ENCODE results near the gene ZBTB7C.

Gene ZBTB7C

GRCh38 chr18:48176909-48177308, 232.3 kb downstream of the ZBTB7C start:
- peaks cover 11% of the 10 kb centered on the region for H3K4me1 ChIP-seq (ENCODE audit: insufficient read depth, insufficient read length)
- no peaks in the 10 kb centered on the region for H3K36me3 ChIP-seq (ENCODE audit: insufficient read depth, insufficient read length, low read length)
- no peak for TF ChIP-seq ZNF274 (IDR thresholded peaks at IDR 0.05; ENCODE audit: low read depth, low read length)
- no peak for TF ChIP-seq YY1 (IDR thresholded peaks at IDR 0.05; ENCODE audit: insufficient read depth, insufficient read length)
- no peak for TF ChIP-seq SUZ12 (IDR thresholded peaks at IDR 0.05; ENCODE audit: extremely low read depth, insufficient read depth, insufficient read length)
- no peak overlapping the region for H3K4me3 ChIP-seq (ENCODE audit: insufficient read length, low read depth)
- no peak overlapping the region for H3K9ac ChIP-seq (ENCODE audit: insufficient read length, low read depth)
- DNase-seq (ENCODE audit: low read depth, low spot score), result no peak
- H3K27me3 ChIP-seq (ENCODE audit: insufficient read depth, insufficient read length), result no peaks in the 10 kb centered on the region
- H3K9me3 ChIP-seq (ENCODE audit: insufficient read depth, low read length), result no peaks in the 10 kb centered on the region

- no peaks in the 10 kb centered on the region for H3K9me3 ChIP-seq (ENCODE audit: insufficient read depth, low read length)
- no peak overlapping the region for H3K9ac ChIP-seq (ENCODE audit: insufficient read length, low read depth)
- DNase-seq (ENCODE audit: low read depth, low spot score), result no peak
- H3K4me1 ChIP-seq (ENCODE audit: insufficient read depth, insufficient read length), result peaks cover 5% of the 10 kb centered on the region
- H3K4me3 ChIP-seq (ENCODE audit: insufficient read length, low read depth), result no peak overlapping the region
- no peaks in the 10 kb centered on the region for H3K27me3 ChIP-seq (ENCODE audit: insufficient read depth, insufficient read length)
- H3K36me3 ChIP-seq (ENCODE audit: insufficient read depth, insufficient read length, low read length), result no peaks in the 10 kb centered on the region
- TF ChIP-seq SUZ12 (IDR thresholded peaks at IDR 0.05; ENCODE audit: extremely low read depth, insufficient read depth, insufficient read length), result no peak
- no peak for TF ChIP-seq YY1 (IDR thresholded peaks at IDR 0.05; ENCODE audit: insufficient read depth, insufficient read length)
- no peak for TF ChIP-seq ZNF274 (IDR thresholded peaks at IDR 0.05; ENCODE audit: low read depth, low read length)
Measured at GRCh38 chr18:48173557-48173956, 235.6 kb downstream of the ZBTB7C start.

- H3K36me3 ChIP-seq (ENCODE audit: insufficient read depth, insufficient read length, low read length), result no peaks in the 10 kb centered on the region
- H3K9me3 ChIP-seq (ENCODE audit: insufficient read depth, low read length), result no peaks in the 10 kb centered on the region
- no peak for DNase-seq (ENCODE audit: low read depth, low spot score)
- H3K27me3 ChIP-seq (ENCODE audit: insufficient read depth, insufficient read length), result no peaks in the 10 kb centered on the region
- no peak overlapping the region for H3K9ac ChIP-seq (ENCODE audit: insufficient read length, low read depth)
- peaks cover 5% of the 10 kb centered on the region for H3K4me1 ChIP-seq (ENCODE audit: insufficient read depth, insufficient read length)
- H3K4me3 ChIP-seq (ENCODE audit: insufficient read length, low read depth), result no peak overlapping the region
- TF ChIP-seq SUZ12 (IDR thresholded peaks at IDR 0.05; ENCODE audit: extremely low read depth, insufficient read depth, insufficient read length) (no peak), ZNF274 (IDR thresholded peaks at IDR 0.05; ENCODE audit: low read depth, low read length) (no peak), YY1 (IDR thresholded peaks at IDR 0.05; ENCODE audit: insufficient read depth, insufficient read length) (no peak)
Measured at GRCh38 chr18:48172226-48173006, 236.8 kb downstream of the ZBTB7C start.

- Histone ChIP-seq H3K9ac (ENCODE audit: insufficient read length, low read depth) (no peak overlapping the region), H3K4me1 (ENCODE audit: insufficient read depth, insufficient read length) (peaks cover 7% of the 10 kb centered on the region), H3K9me3 (ENCODE audit: insufficient read depth, low read length) (no peaks in the 10 kb centered on the region), H3K4me3 (ENCODE audit: insufficient read length, low read depth) (no peak overlapping the region), H3K36me3 (ENCODE audit: insufficient read depth, insufficient read length, low read length) (no peaks in the 10 kb centered on the region), H3K27me3 (ENCODE audit: insufficient read depth, insufficient read length) (no peaks in the 10 kb centered on the region)
- TF ChIP-seq YY1 (IDR thresholded peaks at IDR 0.05; ENCODE audit: insufficient read depth, insufficient read length), result no peak
- TF ChIP-seq SUZ12 (IDR thresholded peaks at IDR 0.05; ENCODE audit: extremely low read depth, insufficient read depth, insufficient read length), result no peak
- no peak for TF ChIP-seq ZNF274 (IDR thresholded peaks at IDR 0.05; ENCODE audit: low read depth, low read length)
- no peak for DNase-seq (ENCODE audit: low read depth, low spot score)
Measured at GRCh38 chr18:48171490-48172188, 237.5 kb downstream of the ZBTB7C start.

GRCh38 chr18:48170651-48171050, 238.5 kb downstream of the ZBTB7C start:
- Histone ChIP-seq H3K4me3 (ENCODE audit: insufficient read length, low read depth) (no peak overlapping the region), H3K9ac (ENCODE audit: insufficient read length, low read depth) (no peak overlapping the region), H3K9me3 (ENCODE audit: insufficient read depth, low read length) (no peaks in the 10 kb centered on the region), H3K27me3 (ENCODE audit: insufficient read depth, insufficient read length) (no peaks in the 10 kb centered on the region), H3K36me3 (ENCODE audit: insufficient read depth, insufficient read length, low read length) (no peaks in the 10 kb centered on the region), H3K4me1 (ENCODE audit: insufficient read depth, insufficient read length) (peaks cover 8% of the 10 kb centered on the region)
- TF ChIP-seq ZNF274 (IDR thresholded peaks at IDR 0.05; ENCODE audit: low read depth, low read length), result no peak
- no peak for TF ChIP-seq SUZ12 (IDR thresholded peaks at IDR 0.05; ENCODE audit: extremely low read depth, insufficient read depth, insufficient read length)
- no peak for TF ChIP-seq YY1 (IDR thresholded peaks at IDR 0.05; ENCODE audit: insufficient read depth, insufficient read length)
- DNase-seq (ENCODE audit: low read depth, low spot score), result no peak

- Histone ChIP-seq H3K9ac (ENCODE audit: insufficient read length, low read depth) (no peak overlapping the region), H3K9me3 (ENCODE audit: insufficient read depth, low read length) (no peaks in the 10 kb centered on the region), H3K4me3 (ENCODE audit: insufficient read length, low read depth) (no peak overlapping the region), H3K4me1 (ENCODE audit: insufficient read depth, insufficient read length) (peaks cover 13% of the 10 kb centered on the region), H3K36me3 (ENCODE audit: insufficient read depth, insufficient read length, low read length) (no peaks in the 10 kb centered on the region), H3K27me3 (ENCODE audit: insufficient read depth, insufficient read length) (no peaks in the 10 kb centered on the region)
- TF ChIP-seq SUZ12 (IDR thresholded peaks at IDR 0.05; ENCODE audit: extremely low read depth, insufficient read depth, insufficient read length), result no peak
- no peak for TF ChIP-seq YY1 (IDR thresholded peaks at IDR 0.05; ENCODE audit: insufficient read depth, insufficient read length)
- TF ChIP-seq ZNF274 (IDR thresholded peaks at IDR 0.05; ENCODE audit: low read depth, low read length), result no peak
- no peak for DNase-seq (ENCODE audit: low read depth, low spot score)
Measured at GRCh38 chr18:48168861-48169260, 240.3 kb downstream of the ZBTB7C start.

- TF ChIP-seq YY1 (IDR thresholded peaks at IDR 0.05; ENCODE audit: insufficient read depth, insufficient read length) (no peak), SUZ12 (IDR thresholded peaks at IDR 0.05; ENCODE audit: extremely low read depth, insufficient read depth, insufficient read length) (no peak), ZNF274 (IDR thresholded peaks at IDR 0.05; ENCODE audit: low read depth, low read length) (no peak)
- H3K9me3 ChIP-seq (ENCODE audit: insufficient read depth, low read length), result no peaks in the 10 kb centered on the region
- H3K9ac ChIP-seq (ENCODE audit: insufficient read length, low read depth), result no peak overlapping the region
- no peaks in the 10 kb centered on the region for H3K36me3 ChIP-seq (ENCODE audit: insufficient read depth, insufficient read length, low read length)
- no peaks in the 10 kb centered on the region for H3K27me3 ChIP-seq (ENCODE audit: insufficient read depth, insufficient read length)
- peaks cover 11% of the 10 kb centered on the region for H3K4me1 ChIP-seq (ENCODE audit: insufficient read depth, insufficient read length)
- no peak for DNase-seq (ENCODE audit: low read depth, low spot score)
- no peak overlapping the region for H3K4me3 ChIP-seq (ENCODE audit: insufficient read length, low read depth)
Measured at GRCh38 chr18:48167897-48168253, 241.3 kb downstream of the ZBTB7C start.

All from NT2/D1 (cell line).